Activated CD8-positive, alpha-beta memory T cell treated with anti-CD3 and anti-CD28 coated beads, Interleukin-2, amount 50 U/mL, for 1 hour (primary cell): ENCODE measurements around the gene GOLIM4.

Experiments used
- DNase-seq: peaks from one replicate; pipeline ENCODE4 v3.0.0-alpha.2; 2020; ENCODE audit errors: extremely low read depth

GOLIM4 gene

GRCh38 chr3:168100777-168101492 lies 5.2 kb upstream of the GOLIM4 start:
- no peak for DNase-seq

- DNase-seq = no peak
Measured at GRCh38 chr3:168097381-168097780, 1.7 kb upstream of the GOLIM4 start.

- no peak for DNase-seq
Measured at GRCh38 chr3:168096210-168096652, 507 bp upstream of the GOLIM4 start.

DNA sequence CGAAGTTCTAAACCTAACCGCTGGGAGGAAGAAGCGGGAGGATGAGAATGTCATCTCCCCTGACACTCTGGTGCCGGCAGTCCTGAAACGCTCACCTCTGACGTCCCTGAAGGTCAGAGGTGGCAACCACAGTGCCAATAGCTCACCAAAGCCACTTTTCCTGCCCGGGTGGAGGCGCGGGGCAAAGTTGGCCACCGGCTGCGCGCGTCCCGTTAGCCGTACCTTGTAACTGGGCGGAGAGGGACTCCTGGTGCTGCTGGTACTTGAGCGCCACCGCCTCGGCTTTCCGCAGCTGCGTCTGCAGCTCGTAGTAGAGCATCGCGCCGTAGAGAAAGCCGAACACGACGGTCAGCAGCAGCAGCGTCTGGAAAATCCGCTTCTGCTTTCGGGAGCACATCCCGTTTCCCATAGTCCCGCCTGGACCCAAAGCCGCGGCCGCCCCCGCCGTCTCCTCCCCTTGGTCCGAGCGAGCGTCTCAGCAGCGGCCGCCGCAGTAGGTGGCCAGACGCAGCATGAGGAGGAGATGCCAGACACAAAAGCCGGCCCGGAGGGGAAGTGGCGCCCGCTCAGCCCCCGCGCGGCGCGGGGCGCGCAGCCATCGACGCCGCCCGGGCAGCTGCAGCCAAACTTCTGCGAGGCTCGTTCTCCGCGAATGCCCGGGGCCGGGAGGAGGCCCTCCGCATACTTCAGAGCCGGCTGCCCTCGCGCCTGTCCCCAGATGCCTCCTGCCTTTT lies 680 bp downstream of the GOLIM4 start:
- DNase-seq = no peak

GRCh38 chr3:168094580-168094876 lies 1.2 kb downstream of the GOLIM4 start:
- no peak for DNase-seq

DNA sequence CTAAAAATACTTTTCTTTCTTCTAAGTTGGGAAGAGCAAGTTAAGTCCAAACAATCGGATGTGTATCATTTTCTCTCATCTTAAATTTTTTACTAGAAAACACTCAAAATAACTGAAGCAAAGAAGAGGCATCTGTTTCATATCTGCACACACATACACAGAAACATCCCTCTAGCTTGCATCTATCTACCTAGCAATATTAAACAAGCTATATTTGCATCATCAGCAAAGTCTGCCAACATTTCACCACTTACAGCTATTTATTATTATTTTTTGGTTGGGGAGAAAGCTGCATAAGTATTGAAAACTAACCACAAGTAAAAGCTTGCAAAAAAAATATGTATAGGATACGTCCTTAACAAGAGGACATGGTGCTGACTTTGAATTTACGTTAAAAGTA lies 1.9 kb downstream of the GOLIM4 start:
- no peak for DNase-seq

DNA sequence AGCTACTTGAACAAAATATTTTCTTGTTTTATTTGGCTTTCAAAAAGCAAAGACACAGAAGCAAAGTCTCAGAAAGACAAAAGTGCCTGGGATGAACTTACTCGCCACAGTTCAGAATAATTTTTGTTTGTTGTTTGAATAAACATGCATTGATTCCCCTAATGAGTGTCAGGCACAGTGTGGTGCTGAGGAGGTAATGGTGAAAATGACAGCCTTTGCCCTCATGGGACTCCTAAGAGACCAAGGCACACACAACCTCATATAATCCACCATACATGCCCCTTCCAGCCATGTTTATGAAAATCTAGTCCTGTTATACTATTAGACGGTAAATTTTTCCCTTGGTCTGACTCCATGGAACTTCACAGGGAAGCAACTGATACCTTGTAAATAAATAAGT lies 2.5 kb downstream of the GOLIM4 start:
- DNase-seq = no peak

- no peak for DNase-seq
Measured at GRCh38 chr3:168091941-168092340, 3.8 kb downstream of the GOLIM4 start.

DNA sequence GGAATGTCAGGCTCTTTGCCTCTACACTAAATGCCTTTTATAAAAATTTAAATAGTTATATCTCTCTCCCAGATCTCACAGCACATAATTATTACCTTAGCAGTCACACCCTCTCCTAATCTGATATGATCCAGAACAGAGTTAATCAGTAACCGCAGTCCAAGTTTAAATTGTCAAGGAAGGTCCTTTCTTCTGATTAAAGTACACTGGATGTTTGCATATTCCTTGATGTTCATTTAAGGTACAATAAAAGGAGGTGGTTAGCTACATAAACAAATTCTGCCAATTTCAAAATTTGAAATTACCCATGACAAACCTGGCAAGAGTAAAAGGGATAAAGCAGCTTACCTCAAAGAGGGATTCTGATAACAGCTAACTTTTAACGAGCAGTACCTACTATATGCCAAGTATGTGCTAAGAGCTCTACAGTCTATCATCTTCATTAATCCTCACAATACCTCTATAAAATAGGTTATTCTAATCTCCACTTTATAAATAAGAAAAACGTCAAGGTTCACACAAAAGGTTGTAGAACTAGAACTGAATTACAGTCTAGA lies 4.3 kb downstream of the GOLIM4 start:
- DNase-seq = no peak

DNA sequence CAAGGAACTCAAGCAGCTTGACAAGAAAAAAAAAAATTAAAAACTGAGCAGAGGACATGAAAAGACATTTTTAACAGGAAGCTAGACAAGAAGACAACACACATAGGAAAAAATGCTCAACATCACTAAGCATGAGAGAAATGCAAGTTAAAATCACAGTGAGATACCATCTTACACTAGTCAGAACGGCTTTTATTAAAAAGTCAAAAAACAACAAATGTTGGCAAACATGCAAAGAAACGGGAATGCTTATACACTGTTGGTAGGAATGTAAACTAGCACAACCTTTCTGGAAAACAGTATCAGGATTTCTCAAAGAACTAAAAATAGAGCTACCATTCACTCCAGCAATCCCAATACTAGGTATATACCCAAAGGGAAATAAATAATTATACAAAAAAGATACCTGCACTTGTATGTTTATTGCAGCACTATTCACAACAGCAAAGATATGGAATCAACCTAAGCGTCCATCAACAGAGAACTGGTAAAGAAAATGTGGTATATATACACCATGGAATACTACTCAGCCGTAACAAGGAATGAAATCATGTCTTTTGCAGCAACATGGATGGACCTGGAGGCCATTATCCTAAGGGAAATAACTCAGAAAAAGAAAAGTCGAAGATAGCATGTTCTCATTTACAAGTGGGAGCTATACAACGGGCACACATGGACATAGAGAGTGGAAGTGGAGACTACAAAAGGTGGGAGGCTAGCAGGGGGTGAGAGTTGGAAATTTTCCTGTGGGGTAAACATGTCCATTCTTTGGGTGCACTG lies 5.2 kb downstream of the GOLIM4 start:
- DNase-seq = no peak

GRCh38 chr3:168089179-168089771 lies 6.4 kb downstream of the GOLIM4 start:
- no peak for DNase-seq

DNA sequence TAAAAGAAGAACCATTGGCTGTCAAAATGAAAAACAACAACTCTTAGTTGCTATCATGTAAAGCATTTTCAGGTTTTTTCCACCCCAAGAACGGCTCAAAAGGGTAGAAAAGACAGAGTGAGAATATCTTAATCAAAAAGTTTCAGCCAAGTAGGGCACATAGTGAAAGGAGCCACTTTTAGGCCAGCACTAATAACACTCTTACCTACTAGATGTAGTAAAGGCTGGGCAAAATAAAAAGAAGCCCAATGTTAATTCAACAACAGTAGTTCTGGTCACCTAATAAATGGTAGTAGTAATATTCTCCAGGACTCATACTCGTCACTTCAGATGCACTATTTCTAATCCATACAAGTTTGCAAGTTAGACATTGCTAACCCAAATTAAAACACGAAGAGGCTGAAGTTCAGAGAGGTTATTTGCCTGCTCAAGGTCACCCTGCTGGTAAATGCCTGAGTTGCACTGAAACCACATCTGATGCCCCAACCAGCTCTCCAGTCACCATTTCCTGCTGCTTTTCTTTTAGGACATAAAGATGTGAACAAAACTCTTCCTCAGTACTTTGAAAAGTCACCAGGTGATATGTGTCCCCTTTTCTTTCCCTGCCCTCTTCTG lies 7.5 kb downstream of the GOLIM4 start:
- no peak for DNase-seq

- no peak for DNase-seq
Measured at GRCh38 chr3:168087539-168087938, 8.2 kb downstream of the GOLIM4 start.

GRCh38 chr3:168086541-168087260 lies 9.0 kb downstream of the GOLIM4 start:
- DNase-seq = no peak

GRCh38 chr3:168085491-168086119 lies 10.1 kb downstream of the GOLIM4 start:
- no peak for DNase-seq

DNA sequence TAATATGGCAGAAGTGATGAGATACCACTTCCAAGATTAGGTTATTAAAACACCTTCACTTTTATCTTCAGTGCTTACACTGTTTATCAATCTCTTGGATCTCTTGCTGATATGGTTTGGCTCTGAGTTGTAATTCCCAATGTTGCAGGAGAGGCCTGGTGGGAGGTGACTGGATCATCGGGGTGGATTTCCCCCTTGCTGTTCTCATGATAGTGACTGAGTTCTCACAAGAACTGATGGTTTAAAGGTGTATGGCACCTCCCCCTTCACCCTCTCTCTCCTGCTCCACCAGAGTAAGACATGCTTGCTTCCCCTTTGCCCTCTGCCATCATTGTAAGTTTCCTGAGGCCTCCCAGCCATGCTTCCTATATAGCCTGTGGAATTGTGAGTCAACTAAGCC lies 11.8 kb downstream of the GOLIM4 start:
- no peak for DNase-seq

- DNase-seq = no peak
Measured at GRCh38 chr3:168081856-168082255, 13.9 kb downstream of the GOLIM4 start.

DNA sequence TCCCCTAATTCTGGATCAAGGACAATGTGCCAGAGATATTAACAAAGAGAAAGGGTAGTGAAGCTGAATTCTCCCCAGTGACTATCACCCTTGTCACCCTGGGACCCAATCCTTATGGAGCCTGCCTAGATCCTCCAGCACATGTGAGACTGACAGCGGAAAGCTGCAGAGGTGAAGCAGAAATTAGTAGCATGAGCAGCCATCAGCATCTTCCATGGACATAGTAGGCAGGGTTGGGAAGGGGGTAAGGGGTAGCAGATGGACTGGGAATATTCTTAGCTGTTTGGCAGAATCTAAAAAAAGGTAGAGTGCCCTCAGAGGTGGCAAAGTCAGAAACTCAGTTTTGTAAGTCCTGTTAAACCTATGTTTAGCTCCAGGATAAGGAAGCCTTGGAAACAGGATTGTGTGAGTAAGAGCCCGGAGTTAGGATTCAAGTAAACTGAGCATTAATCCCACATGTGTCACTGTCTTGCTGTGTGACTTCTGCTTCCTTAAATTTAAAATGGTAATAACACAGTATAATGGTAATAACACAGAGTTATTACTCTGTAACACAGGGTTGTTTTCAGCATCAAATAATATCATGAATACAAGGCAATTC lies 14.5 kb downstream of the GOLIM4 start:
- no peak for DNase-seq

- no peak for DNase-seq
Measured at GRCh38 chr3:168080499-168081170, 15.1 kb downstream of the GOLIM4 start.

DNA sequence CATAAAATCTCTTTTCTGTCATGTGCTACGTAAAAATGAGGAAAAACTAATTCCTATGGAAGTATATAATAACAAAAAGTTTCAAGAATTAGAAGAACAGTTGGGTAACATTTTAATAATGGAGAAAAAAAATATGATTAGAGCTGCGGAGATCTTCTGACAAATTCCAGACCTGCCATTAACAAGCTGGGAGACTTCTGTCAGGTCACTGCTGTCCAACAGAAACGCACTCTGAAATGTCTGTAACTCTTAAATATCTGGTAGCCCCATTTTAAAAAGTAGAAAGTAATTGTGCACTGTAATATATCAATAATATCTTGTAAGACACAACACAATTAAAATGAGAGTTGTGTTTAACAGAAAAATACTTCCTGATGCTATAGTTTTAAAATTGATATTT lies 15.7 kb downstream of the GOLIM4 start:
- no peak for DNase-seq
